ENCODE results near the gene HLF. TPM values are rescaled to one million over a fixed set of nuclear protein-coding genes. Genes with fewer than 3 reads are reported as not detected.
A peak's percentile ranks its signal among the peaks of the same experiment; 100 is the strongest.

Gene HLF
- total and polyA plus RNA-seq, 9 donors, result 28.0 to 106 (median 40.8) TPM

- H3K27ac ChIP-seq, result no peak overlapping the region
- no peaks in the 10 kb centered on the region for H3K9me3 ChIP-seq
- H3K4me3 ChIP-seq, result no peak overlapping the region
- H3K27me3 ChIP-seq, result no peaks in the 10 kb centered on the region
- TF ChIP-seq EP300 (IDR thresholded peaks at IDR 0.05), result no peak
- H3K4me1 ChIP-seq (ENCODE audit: insufficient read depth), result no peaks in the 10 kb centered on the region
- no peaks in the 10 kb centered on the region for H3K36me3 ChIP-seq
- 81 to 85% (median 84%) methylated on average over 3 of the region's 3 CpGs for WGBS, 3 donors
- intact Hi-C loops (cut with DNase I), result no loop called here
- no peak for DNase-seq
Measured at GRCh38 chr17:55258578-55259135, 6.1 kb upstream of the HLF start.

GRCh38 chr17:55259684-55260111, 5.1 kb upstream of the HLF start:
- Histone ChIP-seq H3K36me3 (no peaks in the 10 kb centered on the region), H3K4me1 (ENCODE audit: insufficient read depth) (no peaks in the 10 kb centered on the region), H3K4me3 (no peak overlapping the region), H3K9me3 (no peaks in the 10 kb centered on the region), H3K27ac (no peak overlapping the region), H3K27me3 (no peaks in the 10 kb centered on the region)
- DNase-seq, result no peak
- intact Hi-C loops (cut with DNase I), result loop anchor here in 1 of 4 donors (5.0 kb wide), 1 partner anchor 43 kb away; no protein-coding TSS in a partner anchor
- WGBS, 3 donors, result 48 to 55% (median 50%) methylated on average over 4 of the region's 4 CpGs
- no peak for TF ChIP-seq POLR2A (IDR thresholded peaks at IDR 0.05)
- TF ChIP-seq EP300 (IDR thresholded peaks at IDR 0.05), result no peak
- no peak for TF ChIP-seq CTCF (IDR thresholded peaks at IDR 0.05)

GRCh38 chr17:55261311-55261710, 3.4 kb upstream of the HLF start:
- Histone ChIP-seq H3K9me3 (no peaks in the 10 kb centered on the region), H3K4me1 (ENCODE audit: insufficient read depth) (no peaks in the 10 kb centered on the region), H3K36me3 (no peaks in the 10 kb centered on the region), H3K4me3 (no peak overlapping the region), H3K27ac (no peak overlapping the region), H3K27me3 (no peaks in the 10 kb centered on the region)
- WGBS, 3 donors, result 85 to 94% (median 89%) methylated on average over 2 of the region's 2 CpGs
- no peak for TF ChIP-seq EP300 (IDR thresholded peaks at IDR 0.05)
- no peak for TF ChIP-seq POLR2A (IDR thresholded peaks at IDR 0.05)
- TF ChIP-seq CTCF (IDR thresholded peaks at IDR 0.05), result no peak
- intact Hi-C loops (cut with DNase I), result loop anchor here in 1 of 4 donors (5.0 kb wide), 1 partner anchor 41 kb away; no protein-coding TSS in a partner anchor
- DNase-seq, result no peak

GRCh38 chr17:55263569-55264277, 1.0 kb upstream of the HLF start:
- WGBS, 3 donors, result 12 to 17% (median 14%) methylated on average over 31 of the region's 31 CpGs
- no peaks in the 10 kb centered on the region for H3K27me3 ChIP-seq
- peak in 2 of 5 donors; percentile 36 to 43 for DNase-seq

More at GRCh38 chr17:55263569-55264277, 1.0 kb upstream of the HLF start:
- no peak for TF ChIP-seq POLR2A (IDR thresholded peaks at IDR 0.05)
- no peak for TF ChIP-seq CTCF (IDR thresholded peaks at IDR 0.05)
- intact Hi-C loops (cut with DNase I), result loop anchor here in 1 of 4 donors (2.0 to 5.0 kb wide), 2 partner anchors 25 to 39 kb away; no protein-coding TSS in a partner anchor
- Histone ChIP-seq H3K9me3 (no peaks in the 10 kb centered on the region), H3K4me1 (ENCODE audit: insufficient read depth) (peaks cover 3% of the 10 kb centered on the region), H3K4me3 (peak overlapping the region; percentile 31), H3K36me3 (no peaks in the 10 kb centered on the region), H3K27ac (no peak overlapping the region)

Measured in ovary (tissue), 9 donors.